SKM-1 (cell line): ENCODE measurements around the gene TRPC1.
"Not testable (repeated sequence)": the region's sequence is repeated elsewhere in the genome, so short reads cannot be mapped to it uniquely, and the experiment has no call there.

ENCODE experiments used
- DNase-seq: peaks from one replicate; lab custom pipeline; 2025; ENCODE audit not compliant: unreplicated experiment; lab: John Stamatoyannopoulos, UW

The TRPC1 gene

GRCh38 chr3:142723968-142724681 lies at the start of gene TRPC1:
TRPC1 (plus strand) TSS chr3:142724034; CDS start chr3:142724560, 526 bp downstream.
- no peak for DNase-seq

GRCh38 chr3:142676151-142676550 lies 47.7 kb upstream of the TRPC1 start:
- no peak for DNase-seq

GRCh38 chr3:142680710-142681109 lies 43.1 kb upstream of the TRPC1 start:
- DNase-seq, result no peak

GRCh38 chr3:142690613-142691012 lies 33.2 kb upstream of the TRPC1 start:
- no peak for DNase-seq

GRCh38 chr3:142691527-142691926 lies 32.3 kb upstream of the TRPC1 start:
- DNase-seq, result no peak

GRCh38 chr3:142693136-142693853 lies 30.5 kb upstream of the TRPC1 start:
- no peak for DNase-seq

GRCh38 chr3:142694225-142694624 lies 29.6 kb upstream of the TRPC1 start:
- DNase-seq, result no peak

GRCh38 chr3:142705198-142705597 lies 18.6 kb upstream of the TRPC1 start:
- DNase-seq, result no peak

GRCh38 chr3:142706321-142707127 lies 17.3 kb upstream of the TRPC1 start:
- no peak for DNase-seq

- no peak for DNase-seq
Measured at GRCh38 chr3:142709207-142709606, 14.6 kb upstream of the TRPC1 start.

- not testable (repeated sequence) for DNase-seq
Measured at GRCh38 chr3:142714882-142715281, 9.0 kb upstream of the TRPC1 start.

GRCh38 chr3:142716102-142716501 lies 7.7 kb upstream of the TRPC1 start:
- no peak for DNase-seq

GRCh38 chr3:142723665-142723967 lies 218 bp upstream of the TRPC1 start:
- DNase-seq, result peak; percentile 94

GRCh38 chr3:142724682-142725356 lies 985 bp downstream of the TRPC1 start:
- no peak for DNase-seq

GRCh38 chr3:142725357-142725739 lies 1.5 kb downstream of the TRPC1 start:
- DNase-seq, result no peak

GRCh38 chr3:142726017-142726416 lies 2.2 kb downstream of the TRPC1 start:
- no peak for DNase-seq

GRCh38 chr3:142732066-142732465 lies 8.2 kb downstream of the TRPC1 start:
- DNase-seq, result no peak

- DNase-seq, result no peak
Measured at GRCh38 chr3:142734834-142735233, 11.0 kb downstream of the TRPC1 start.

- no peak for DNase-seq
Measured at GRCh38 chr3:142735462-142735861, 11.6 kb downstream of the TRPC1 start.

- DNase-seq, result no peak
Measured at GRCh38 chr3:142738396-142738795, 14.6 kb downstream of the TRPC1 start.

GRCh38 chr3:142746646-142747045 lies 22.8 kb downstream of the TRPC1 start:
- DNase-seq, result no peak
